GOT3 (cell line): ENCODE results near the gene IGFL3.

Experiments
- DNase-seq: peaks from one replicate; lab custom pipeline; 2025; ENCODE audit warnings: mixed read lengths; lab: John Stamatoyannopoulos, UW

The IGFL3 gene

GRCh38 chr19:46076951-46077814, 47.3 kb downstream of the IGFL3 start:
- peak; percentile 21 for DNase-seq

- no peak for DNase-seq
Measured at GRCh38 chr19:46076031-46076880, 48.2 kb downstream of the IGFL3 start.

GRCh38 chr19:46073268-46073922, 51.1 kb downstream of the IGFL3 start:
- no peak for DNase-seq
